SJCRH30 (cell line): ENCODE measurements around the gene ZBTB24. TPM values are rescaled to one million over a fixed set of nuclear protein-coding genes. Genes with fewer than 3 reads are reported as not detected.
A peak's percentile ranks its signal among the peaks of the same experiment; 100 is the strongest.

ENCODE experiments used
- DNase-seq, 2 experiments: peaks; one replicate each; pipeline ENCODE4 v3.0.0-alpha.2; 2015 to 2020
- H3K27ac ChIP-seq: fragments of 250-450 bp; sonication (Bioruptor Pico); 2 replicates; pipeline ENCODE4 v1.5.1; 2020; ENCODE audit warnings: mild to moderate bottlenecking, moderate library complexity
- H3K27me3 ChIP-seq: fragments of 250-450 bp; sonication (Bioruptor Pico); 2 replicates; pipeline ENCODE4 v1.5.1; 2020; ENCODE audit warnings: mild to moderate bottlenecking, moderate library complexity
- H3K36me3 ChIP-seq: fragments of 250-450 bp; sonication (Bioruptor Pico); 2 replicates; pipeline ENCODE4 v1.5.1; 2020; ENCODE audit warnings: mild to moderate bottlenecking, moderate library complexity
- H3K4me1 ChIP-seq: fragments of 250-450 bp; sonication (Bioruptor Pico); 2 replicates; pipeline ENCODE4 v1.5.1; 2020; ENCODE audit warnings: mild to moderate bottlenecking, moderate library complexity
- H3K4me3 ChIP-seq: fragments of 250-450 bp; sonication (Bioruptor Pico); 2 replicates; pipeline ENCODE4 v1.5.1; 2020; ENCODE audit warnings: mild to moderate bottlenecking, moderate library complexity
- H3K9me3 ChIP-seq: fragments of 250-450 bp; sonication (Bioruptor Pico); replicated peaks from 2 replicates; pipeline ENCODE4 v1.5.1; 2020; ENCODE audit warnings: mild to moderate bottlenecking, moderate library complexity
- total RNA-seq: library from RNA; depleted of rRNA; stranded (reverse); fragments of >200 nt; shearing (Covaris generic); gene quantifications from 2 replicates; pipeline ENCODE4 v1.2.3, GENCODE V29; 2014

The ZBTB24 gene
- total RNA-seq, 1 experiment from 2014 or later: 17.5 TPM

- H3K4me1 ChIP-seq: peaks cover 25% of the 10 kb centered on the region
- H3K9me3 ChIP-seq: no peaks in the 10 kb centered on the region
- no peak overlapping the region for H3K27ac ChIP-seq
- H3K36me3 ChIP-seq: no peaks in the 10 kb centered on the region
- H3K4me3 ChIP-seq: no peak overlapping the region
- DNase-seq: no peak
- no peaks in the 10 kb centered on the region for H3K27me3 ChIP-seq
Measured at GRCh38 chr6:109510358-109510757, 27.3 kb upstream of the ZBTB24 start.

- Histone ChIP-seq H3K27ac (no peak overlapping the region), H3K4me3 (no peak overlapping the region)
- DNase-seq: no peak
Measured at GRCh38 chr6:109508166-109508860, 25.3 kb upstream of the ZBTB24 start.

GRCh38 chr6:109507490-109508072 lies 24.6 kb upstream of the ZBTB24 start:
- H3K4me3 ChIP-seq: no peak overlapping the region
- H3K27me3 ChIP-seq: no peaks in the 10 kb centered on the region
- H3K9me3 ChIP-seq: no peaks in the 10 kb centered on the region
- H3K27ac ChIP-seq: no peak overlapping the region
- H3K4me1 ChIP-seq: peaks cover 19% of the 10 kb centered on the region
- H3K36me3 ChIP-seq: no peaks in the 10 kb centered on the region
- no peak for DNase-seq

More at GRCh38 chr6:109508166-109508860, 25.3 kb upstream of the ZBTB24 start:
- no peaks in the 10 kb centered on the region for H3K36me3 ChIP-seq
- no peaks in the 10 kb centered on the region for H3K27me3 ChIP-seq
- peaks cover 24% of the 10 kb centered on the region for H3K4me1 ChIP-seq
- H3K9me3 ChIP-seq: no peaks in the 10 kb centered on the region

GRCh38 chr6:109506841-109507240 lies 23.8 kb upstream of the ZBTB24 start:
- Histone ChIP-seq H3K36me3 (no peaks in the 10 kb centered on the region), H3K9me3 (no peaks in the 10 kb centered on the region), H3K27me3 (no peaks in the 10 kb centered on the region), H3K4me1 (peaks cover 17% of the 10 kb centered on the region), H3K4me3 (no peak overlapping the region), H3K27ac (no peak overlapping the region)
- no peak for DNase-seq

GRCh38 chr6:109506314-109506713 lies 23.3 kb upstream of the ZBTB24 start:
- no peak for DNase-seq
- no peak overlapping the region for H3K4me3 ChIP-seq

GRCh38 chr6:109503327-109504224 lies 20.6 kb upstream of the ZBTB24 start:
- peaks cover 15% of the 10 kb centered on the region for H3K4me1 ChIP-seq
- no peaks in the 10 kb centered on the region for H3K9me3 ChIP-seq
- no peaks in the 10 kb centered on the region for H3K36me3 ChIP-seq
- no peak overlapping the region for H3K4me3 ChIP-seq
- DNase-seq: peak; percentile 71 to 79
- no peaks in the 10 kb centered on the region for H3K27me3 ChIP-seq
- H3K27ac ChIP-seq: peak overlapping the region; percentile 36

More at GRCh38 chr6:109506314-109506713, 23.3 kb upstream of the ZBTB24 start:
- no peak overlapping the region for H3K27ac ChIP-seq
- no peaks in the 10 kb centered on the region for H3K27me3 ChIP-seq
- no peaks in the 10 kb centered on the region for H3K36me3 ChIP-seq
- peaks cover 15% of the 10 kb centered on the region for H3K4me1 ChIP-seq
- no peaks in the 10 kb centered on the region for H3K9me3 ChIP-seq

- Histone ChIP-seq H3K9me3 (no peaks in the 10 kb centered on the region), H3K27ac (no peak overlapping the region), H3K4me3 (no peak overlapping the region), H3K36me3 (no peaks in the 10 kb centered on the region), H3K27me3 (no peaks in the 10 kb centered on the region), H3K4me1 (peaks cover 17% of the 10 kb centered on the region)
- DNase-seq: no peak
Measured at GRCh38 chr6:109498936-109499335, 15.9 kb upstream of the ZBTB24 start.

- Histone ChIP-seq H3K27ac (no peak overlapping the region), H3K4me1 (peaks cover 9% of the 10 kb centered on the region), H3K4me3 (no peak overlapping the region), H3K36me3 (no peaks in the 10 kb centered on the region), H3K9me3 (no peaks in the 10 kb centered on the region), H3K27me3 (no peaks in the 10 kb centered on the region)
- no peak for DNase-seq
Measured at GRCh38 chr6:109498052-109498451, 15.0 kb upstream of the ZBTB24 start.

- Histone ChIP-seq H3K9me3 (no peaks in the 10 kb centered on the region), H3K27ac (no peak overlapping the region), H3K36me3 (no peaks in the 10 kb centered on the region), H3K27me3 (no peaks in the 10 kb centered on the region), H3K4me3 (no peak overlapping the region), H3K4me1 (peaks cover 10% of the 10 kb centered on the region; the same call in 1 of the 2 replicates)
- no peak for DNase-seq
Measured at GRCh38 chr6:109496036-109496772, 13.2 kb upstream of the ZBTB24 start.

- H3K4me3 ChIP-seq: no peak overlapping the region
- H3K27me3 ChIP-seq: no peaks in the 10 kb centered on the region
- H3K4me1 ChIP-seq: peaks cover 21% of the 10 kb centered on the region
- H3K36me3 ChIP-seq: no peaks in the 10 kb centered on the region
- no peak overlapping the region for H3K27ac ChIP-seq
- DNase-seq: no peak
- no peaks in the 10 kb centered on the region for H3K9me3 ChIP-seq
Measured at GRCh38 chr6:109493865-109494264, 10.8 kb upstream of the ZBTB24 start.

- H3K27ac ChIP-seq: no peak overlapping the region
- no peaks in the 10 kb centered on the region for H3K36me3 ChIP-seq
- no peaks in the 10 kb centered on the region for H3K9me3 ChIP-seq
- no peaks in the 10 kb centered on the region for H3K27me3 ChIP-seq
- peak overlapping the region; percentile 13; the same call in 1 of the 2 replicates for H3K4me3 ChIP-seq
- DNase-seq: peak in 1 of 2 experiments; percentile 48
- H3K4me1 ChIP-seq: peaks cover 21% of the 10 kb centered on the region
Measured at GRCh38 chr6:109491207-109491938, 8.4 kb upstream of the ZBTB24 start.

- Histone ChIP-seq H3K36me3 (no peaks in the 10 kb centered on the region), H3K4me3 (peak overlapping the region; percentile 13), H3K27me3 (no peaks in the 10 kb centered on the region), H3K4me1 (peaks cover 17% of the 10 kb centered on the region), H3K27ac (no peak overlapping the region), H3K9me3 (no peaks in the 10 kb centered on the region)
- peak; percentile 32 to 50 for DNase-seq
Measured at GRCh38 chr6:109490713-109491112, 7.7 kb upstream of the ZBTB24 start.

- DNase-seq: peak in 1 of 2 experiments; percentile 69
- Histone ChIP-seq H3K9me3 (no peaks in the 10 kb centered on the region), H3K4me1 (peaks cover 33% of the 10 kb centered on the region), H3K36me3 (no peaks in the 10 kb centered on the region), H3K27me3 (no peaks in the 10 kb centered on the region), H3K4me3 (no peak overlapping the region), H3K27ac (no peak overlapping the region)
Measured at GRCh38 chr6:109488001-109488400, 5.0 kb upstream of the ZBTB24 start.

- H3K9me3 ChIP-seq: no peaks in the 10 kb centered on the region
- H3K36me3 ChIP-seq: peaks cover 9% of the 10 kb centered on the region
- no peak for DNase-seq
- H3K4me1 ChIP-seq: peaks cover 36% of the 10 kb centered on the region
- no peak overlapping the region for H3K27ac ChIP-seq
- H3K4me3 ChIP-seq: no peak overlapping the region
- H3K27me3 ChIP-seq: no peaks in the 10 kb centered on the region
Measured at GRCh38 chr6:109486068-109486467, 3.0 kb upstream of the ZBTB24 start.
